ENCODE measurements around the gene ANKRD13C.
"Not testable (repeated sequence)": the region's sequence is repeated elsewhere in the genome, so short reads cannot be mapped to it uniquely, and the experiment has no call there.

ANKRD13C gene

DNA sequence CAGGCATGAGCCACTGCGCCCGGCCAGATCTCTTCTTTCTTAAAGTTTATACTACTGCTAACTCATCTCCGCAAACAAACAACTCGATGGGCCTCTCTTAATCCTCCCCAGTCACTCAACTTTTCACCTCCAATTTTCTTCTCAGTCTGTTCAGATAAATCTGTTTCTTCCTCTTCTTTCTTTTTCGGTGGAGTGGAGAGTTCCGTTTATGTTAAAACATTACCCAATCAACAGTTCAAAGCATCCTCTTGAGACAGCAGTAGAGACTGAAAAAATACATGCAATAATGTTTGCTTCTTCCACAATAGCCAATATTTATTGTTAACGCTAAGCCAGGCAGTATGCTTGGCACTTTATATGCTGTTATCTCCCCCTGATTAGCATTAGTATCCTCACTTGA, 1.4 kb upstream of the ANKRD13C start:
- no peak for DNase-seq

DNA sequence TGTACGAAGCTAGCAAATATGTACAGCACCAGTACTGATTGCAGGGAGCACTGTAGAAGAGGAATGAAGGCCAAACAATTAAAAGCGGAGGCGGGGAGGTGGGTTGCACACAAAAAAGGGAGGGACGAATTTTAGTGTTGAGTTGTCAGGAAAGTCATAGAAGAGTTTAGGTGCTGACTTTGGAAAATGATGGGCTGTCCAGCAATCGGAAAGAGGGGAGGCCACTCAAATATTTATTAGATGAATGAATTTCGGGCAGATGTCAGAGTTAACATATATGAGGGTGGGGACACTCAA, 537 bp upstream of the ANKRD13C start:
- DNase-seq: no peak

DNA sequence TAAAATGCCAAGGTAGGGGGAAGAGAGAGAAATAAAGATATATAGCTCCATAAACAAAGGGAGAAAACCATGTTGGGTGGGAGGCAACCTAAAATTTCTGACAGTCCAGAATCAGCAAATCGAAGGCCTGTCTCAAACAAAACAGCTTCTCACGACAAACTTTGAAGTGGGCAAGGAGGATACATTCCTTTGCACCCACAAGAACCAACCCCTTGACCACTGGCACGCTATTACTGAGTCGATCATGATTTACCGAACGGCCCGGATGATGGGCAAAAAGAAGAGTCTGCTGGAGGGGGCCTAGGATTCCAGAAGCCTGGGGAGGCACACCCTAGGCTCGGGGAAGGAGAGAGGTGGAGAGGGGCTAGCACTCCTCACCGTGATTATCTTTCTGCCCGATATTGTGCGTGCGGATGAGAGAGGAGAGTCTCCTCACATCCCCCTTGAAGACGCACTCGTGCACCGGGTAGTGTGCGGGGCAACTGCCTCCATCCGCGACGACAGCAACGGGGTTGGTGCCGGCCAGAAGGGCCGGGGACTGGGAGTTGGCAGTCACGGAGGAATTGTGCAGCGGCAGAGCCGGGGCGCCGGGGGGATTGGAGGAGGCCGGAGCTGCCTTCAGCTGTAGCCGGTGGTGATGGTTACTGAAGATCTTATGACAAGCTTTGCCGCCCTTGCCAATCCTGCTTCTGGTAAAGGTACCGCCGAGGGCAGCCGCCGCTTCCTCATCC, 756 bp downstream of the ANKRD13C start:
- DNase-seq: peak; percentile 45

DNA sequence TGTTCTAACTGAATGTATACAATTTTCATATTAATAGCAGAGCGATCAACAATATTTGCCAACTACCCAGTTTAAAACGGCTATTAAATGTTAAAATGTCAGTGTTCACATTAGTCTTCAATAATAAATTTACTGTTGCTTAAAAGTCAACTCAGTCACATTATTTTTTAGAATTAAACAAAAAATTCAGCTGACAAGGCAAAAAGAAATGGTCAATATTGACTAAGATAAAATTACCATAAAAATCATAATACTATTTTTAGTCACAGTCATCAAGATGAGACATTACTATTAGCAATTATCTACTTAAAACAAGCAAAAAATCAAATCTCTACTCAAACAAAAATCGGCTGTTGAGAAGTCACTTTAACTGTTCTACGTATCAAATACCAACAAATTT, 1.5 kb downstream of the ANKRD13C start:
- DNase-seq: no peak

DNA sequence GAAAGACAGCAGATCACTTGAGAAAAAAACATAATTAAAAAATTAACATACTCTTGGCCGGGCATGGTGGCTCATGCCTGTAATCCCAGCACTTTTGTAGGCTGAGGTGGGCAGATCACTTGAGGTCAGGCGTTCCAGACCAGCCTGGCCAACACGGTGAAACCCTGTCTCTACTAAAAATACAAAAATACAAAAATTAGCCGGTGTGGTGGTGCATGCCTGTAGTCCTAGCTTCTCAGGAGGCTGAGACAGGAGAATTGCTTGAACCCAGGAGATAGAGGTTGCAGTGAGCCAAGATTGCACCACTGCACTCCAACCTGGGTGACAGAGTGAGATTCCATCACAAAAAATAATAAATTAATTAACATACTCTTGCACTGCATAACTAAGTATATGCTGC, 4.7 kb downstream of the ANKRD13C start:
- DNase-seq: not testable (repeated sequence)

DNA sequence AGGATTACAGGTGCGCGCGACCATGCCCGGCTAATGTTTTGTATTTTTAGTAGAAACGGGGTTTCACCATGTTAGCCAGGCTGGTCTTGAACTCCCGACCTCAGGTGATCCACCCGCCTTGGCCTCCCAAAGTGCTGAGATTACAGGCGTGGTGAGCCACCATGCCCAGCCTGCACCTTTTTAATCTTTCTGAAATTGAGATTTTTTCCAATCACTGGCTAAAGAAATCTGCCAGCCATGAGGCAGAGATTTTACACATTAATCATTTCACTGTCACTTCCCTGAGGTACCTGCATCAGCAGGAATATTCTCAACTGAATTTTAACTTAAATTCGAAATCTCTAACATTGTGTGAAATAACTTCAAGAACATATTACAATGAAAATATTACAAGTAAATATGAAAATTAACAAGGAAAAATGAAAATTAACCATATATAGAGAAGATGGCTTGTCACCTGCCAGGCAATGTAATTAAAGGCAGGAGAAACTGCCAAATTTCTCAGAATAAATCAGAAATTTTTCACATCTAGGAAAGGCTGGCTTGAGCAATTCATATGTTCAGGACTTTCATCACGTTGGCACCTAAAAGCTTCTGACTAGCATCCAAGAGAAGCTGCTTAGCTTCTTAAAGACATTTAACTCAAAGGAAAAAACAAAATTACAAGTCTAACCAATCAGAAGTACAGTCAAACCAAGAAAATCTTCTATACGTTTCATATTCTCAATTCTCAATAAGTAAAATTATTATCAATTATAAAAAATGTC, 5.9 kb downstream of the ANKRD13C start:
- DNase-seq: no peak

DNA sequence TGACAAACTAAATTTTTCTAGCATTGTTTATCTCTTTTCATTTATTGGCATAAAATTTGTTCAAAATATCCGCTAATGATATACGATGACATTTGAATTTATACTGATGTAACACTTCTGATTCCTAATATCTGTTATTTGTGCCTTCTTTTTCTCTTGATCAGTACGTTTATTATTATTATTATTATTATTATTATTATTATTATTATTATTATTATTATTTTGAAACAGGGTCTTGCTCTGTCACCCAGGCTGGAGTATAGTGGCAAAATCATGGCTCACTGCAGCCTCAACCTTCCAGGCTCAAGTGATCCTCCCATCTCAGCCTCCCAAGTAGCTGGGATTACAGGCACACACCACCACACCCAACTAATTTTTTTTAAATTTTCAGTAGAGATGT, 14.9 kb downstream of the ANKRD13C start:
- DNase-seq: not testable (repeated sequence)

DNA sequence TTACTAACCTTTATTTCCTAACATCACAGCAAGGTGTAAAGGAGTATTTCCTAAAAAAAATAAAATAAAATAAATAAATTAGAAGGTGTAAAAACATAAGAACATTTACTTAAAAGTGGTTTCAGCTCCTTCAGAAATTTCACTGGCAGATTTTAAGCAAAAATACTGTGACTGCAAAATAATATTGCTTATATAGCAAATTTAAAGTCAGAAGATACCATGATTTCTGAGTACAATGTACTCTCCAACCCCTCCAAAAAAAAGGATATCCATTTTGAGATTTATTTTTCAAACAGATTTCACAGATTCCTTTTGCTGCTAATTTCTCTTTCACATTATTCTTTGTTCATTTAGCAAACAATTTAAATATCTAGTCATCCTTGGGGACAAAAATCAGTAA, 18.5 kb downstream of the ANKRD13C start:
- DNase-seq: no peak

DNA sequence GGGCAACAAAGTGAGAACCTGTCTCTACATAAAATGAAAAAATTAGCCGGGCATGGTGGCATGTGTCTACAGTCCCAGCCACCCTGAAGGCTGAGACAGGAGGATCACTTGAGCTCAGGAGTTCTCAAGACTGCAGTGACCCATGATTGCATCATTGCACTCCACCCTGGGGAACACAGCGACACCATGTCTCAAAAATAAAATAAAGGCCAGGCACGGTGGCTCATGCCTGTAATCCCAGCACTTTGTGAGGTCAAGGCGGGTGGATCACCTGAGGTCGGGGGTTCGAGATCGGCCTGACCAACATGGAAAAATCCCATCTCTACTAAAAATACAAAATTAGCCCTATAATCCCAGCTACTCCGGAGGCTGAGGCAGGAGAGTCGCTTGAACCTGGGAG, 20.1 kb downstream of the ANKRD13C start:
- DNase-seq: no peak

DNA sequence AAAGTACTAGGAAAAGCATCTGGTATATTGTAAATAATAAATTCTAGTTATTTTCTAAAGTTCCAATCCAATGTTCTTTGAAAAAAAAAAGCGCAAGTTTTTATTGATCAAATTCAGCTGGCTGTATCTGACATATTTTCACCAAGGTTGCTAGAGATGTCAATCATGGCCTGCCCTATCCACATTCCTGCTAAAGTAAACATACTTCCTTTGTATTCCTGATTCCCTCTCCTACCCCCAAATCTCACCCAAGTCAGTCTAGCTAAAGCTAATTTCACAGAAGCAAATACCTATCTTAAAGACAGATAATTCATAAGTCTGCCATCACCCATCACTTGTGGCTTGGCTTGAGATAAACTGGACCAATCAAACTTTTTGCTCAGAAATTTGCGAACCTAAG, 21.3 kb downstream of the ANKRD13C start:
- DNase-seq: no peak

DNA sequence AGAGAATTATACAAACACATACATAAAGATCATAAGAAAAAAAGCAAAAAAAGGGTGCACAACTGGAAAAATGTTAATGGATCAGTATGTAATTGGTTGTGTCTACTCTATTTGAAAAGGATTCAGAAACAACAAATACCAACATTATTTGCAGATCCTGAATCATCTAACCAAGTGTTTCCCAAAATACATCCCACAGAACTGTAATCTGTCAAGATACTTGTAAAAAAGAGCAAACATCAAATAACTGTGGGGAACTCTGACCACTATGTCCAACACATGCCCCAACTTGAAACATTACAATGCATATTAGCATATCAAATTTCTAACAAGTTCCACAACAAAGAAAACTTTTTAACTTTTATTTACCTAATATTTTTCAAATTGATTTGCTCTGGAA, 22.6 kb downstream of the ANKRD13C start:
- DNase-seq: no peak

DNA sequence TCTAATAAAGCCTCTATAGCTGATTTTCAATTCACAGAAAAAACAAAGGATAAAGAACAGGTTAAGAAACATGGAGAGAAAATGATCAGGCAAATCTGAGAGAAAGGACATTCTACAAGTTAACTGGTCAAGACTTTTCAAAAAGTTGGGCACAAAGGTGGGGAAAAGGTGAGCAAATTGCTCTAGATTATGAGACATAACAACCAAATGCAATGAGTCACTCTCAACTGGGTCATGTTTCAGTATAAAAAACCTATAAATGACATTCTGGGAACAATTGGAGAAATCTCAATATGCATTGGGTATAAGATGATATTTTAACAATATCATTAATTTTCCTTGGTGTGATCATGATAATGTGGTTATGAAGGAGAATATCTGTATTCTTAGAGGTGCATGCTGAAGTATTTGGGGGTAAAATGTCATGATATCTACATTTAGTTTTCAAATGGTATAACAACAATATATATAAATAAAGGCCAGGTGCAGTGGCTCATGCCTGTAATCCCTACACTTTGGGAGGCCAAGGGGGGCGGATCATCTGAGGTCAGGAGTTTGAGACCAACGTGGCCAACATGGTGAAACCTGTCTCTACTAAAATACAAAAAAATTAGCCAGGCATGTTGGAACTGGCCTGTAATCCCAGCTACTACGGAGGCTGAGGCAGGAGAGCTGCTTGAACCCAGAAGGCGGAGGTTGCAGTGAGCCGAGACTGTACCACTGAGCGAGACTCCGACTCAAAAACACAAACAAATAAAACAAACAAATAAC, 27.0 kb downstream of the ANKRD13C start:
- DNase-seq: no peak

DNA sequence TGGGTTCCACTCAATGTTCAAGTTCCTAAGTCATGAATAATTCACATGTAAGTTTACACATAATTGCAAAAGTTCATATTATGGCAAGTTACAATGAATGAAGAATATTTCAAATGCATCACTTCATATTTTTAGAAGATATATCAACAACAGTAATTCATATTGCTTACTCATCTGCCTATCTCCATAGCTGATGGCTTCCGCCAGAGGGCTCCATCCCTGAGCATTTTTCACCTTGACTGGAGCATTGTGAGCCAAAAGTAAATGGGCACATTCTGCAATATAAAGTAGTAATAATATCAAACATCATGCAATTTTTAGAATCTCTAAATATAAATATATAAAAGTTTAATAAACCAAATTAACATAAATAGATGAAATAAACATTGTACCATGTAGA, 29.8 kb downstream of the ANKRD13C start:
- no peak for DNase-seq

DNA sequence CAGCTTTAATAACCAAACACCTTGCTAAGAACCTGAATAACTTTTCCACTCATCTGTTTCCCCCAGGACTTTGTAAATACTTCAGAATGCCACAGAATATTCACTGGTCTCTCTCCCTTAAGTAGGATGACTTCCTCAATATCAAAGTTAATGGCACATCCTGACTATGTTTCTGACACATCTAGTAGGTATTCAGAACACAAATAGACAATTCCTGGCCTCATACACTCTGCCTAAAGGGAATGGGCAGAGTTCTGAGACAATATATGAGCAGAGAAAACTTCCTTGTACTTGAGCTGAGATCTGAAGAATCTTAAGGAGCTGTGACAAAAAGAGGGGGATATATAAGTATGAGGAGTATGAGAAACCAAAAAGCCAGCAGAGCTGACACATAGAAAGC, 34.8 kb downstream of the ANKRD13C start:
- DNase-seq: no peak

DNA sequence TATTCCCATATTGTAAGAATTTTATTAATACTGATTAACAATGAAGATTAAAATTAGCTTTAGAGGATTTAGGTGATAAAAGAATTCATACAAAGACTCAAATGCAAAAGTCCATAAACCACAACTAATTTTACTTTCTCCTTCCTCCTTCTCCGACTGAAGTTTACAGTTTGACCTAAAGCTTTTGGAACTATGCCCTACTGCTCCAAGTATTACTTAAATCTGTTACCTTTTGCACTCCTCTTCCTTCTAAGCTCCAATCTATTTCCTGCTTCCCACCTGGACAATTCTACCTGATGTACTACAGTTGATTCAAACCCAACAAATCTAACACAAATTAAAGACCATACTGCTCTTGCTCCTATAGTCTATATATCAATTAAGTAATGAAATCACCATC, 36.3 kb downstream of the ANKRD13C start:
- no peak for DNase-seq

DNA sequence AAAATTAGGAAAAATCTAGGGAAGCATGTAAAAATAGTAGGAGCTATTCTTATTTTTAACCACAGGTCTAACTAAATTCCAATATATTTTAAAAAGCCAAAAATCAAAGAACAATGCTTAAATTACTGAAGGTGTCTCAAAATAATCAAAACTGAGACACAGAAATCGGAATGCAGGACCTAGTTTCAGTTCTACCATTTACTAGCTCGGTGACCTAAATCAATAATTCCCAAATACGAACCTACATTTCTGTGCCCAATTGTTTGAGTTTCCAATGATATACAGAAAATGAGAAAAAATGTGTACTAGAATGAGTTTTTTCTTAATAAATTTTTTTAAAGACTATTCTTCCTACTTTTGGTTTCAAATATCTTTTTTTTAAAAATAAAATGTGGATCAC, 37.4 kb downstream of the ANKRD13C start:
- no peak for DNase-seq

DNA sequence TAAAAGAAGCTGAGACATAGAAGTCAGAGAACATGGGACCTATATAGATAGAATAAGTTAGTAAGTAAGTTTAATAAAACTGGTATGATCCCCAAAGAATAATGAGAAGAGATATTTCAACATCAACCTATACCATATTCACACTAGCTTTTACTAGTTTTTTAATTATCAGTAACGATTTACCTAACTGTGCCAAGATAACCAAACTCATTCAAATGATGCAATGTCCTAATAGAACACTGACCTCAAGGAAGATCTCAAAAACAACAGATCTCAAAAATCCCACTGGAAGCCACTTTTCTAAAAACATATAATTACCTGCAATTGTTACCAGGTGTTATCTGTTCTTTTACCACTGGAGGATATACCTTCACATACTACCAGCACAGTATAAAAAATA, 38.7 kb downstream of the ANKRD13C start:
- DNase-seq: no peak

DNA sequence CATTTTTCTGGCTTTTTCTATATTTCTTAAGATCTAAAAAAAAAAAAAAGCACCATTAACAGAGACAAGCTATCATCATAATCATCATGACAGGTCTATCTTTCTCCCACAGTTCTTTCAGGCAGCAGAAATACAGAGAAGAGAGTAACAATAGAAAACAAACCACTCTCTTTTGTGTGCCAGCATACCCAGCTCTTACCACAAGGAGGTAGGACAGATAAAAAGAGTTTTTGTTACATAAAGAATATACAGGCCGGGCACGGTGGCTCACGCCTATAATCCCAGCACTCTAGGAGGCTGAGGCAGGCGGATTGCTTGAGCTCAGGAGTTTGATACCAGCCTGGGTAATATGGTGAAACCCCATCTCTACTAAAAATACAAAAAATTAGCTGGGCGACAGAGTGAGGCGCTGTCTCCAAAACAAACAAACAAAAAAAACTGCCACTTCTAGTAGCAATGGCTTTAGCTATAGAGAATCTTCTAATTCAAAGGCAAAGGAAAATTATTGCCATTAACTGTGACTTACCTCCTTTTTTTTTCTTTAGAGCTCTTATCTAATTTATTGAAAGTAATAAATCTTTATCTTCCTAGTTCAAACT, 39.7 kb downstream of the ANKRD13C start:
- DNase-seq: no peak

DNA sequence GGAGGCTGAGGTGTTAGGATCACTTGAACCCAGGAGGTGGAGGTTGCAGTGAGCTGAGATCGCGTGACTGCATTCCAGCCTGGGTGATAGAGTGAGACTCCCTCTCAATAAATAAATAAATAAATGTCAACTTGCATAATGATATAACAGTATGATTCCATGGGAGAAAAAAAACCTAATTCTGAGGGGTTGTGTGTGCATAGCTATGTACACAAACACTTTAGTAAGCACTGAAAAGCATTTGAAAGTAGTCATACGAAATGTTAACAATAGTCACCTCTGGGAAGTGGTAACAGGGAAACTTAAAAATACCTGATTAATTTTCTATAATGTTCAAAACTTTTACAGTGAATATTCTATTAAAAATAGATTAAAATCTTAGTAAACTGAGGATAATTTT, 43.2 kb downstream of the ANKRD13C start:
- no peak for DNase-seq

DNA sequence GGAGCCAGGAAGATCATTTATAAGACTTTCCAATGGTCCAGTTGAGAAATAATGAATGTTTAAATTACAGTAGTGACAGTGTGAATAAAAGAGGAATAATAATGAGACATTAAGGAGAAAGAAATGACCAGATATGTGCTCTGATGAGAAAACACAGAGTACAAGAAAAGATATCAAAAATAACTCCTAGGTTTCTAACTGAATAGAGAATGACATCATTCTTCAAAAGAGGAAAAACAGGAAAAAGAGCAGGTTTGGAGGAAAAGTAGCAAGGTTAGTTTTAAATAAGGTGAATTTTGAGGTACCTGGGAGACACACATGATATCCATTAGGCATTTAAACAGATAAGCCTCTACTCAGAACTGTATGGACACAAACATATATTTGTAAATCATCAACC, 55.0 kb downstream of the ANKRD13C start:
- DNase-seq: no peak

DNA sequence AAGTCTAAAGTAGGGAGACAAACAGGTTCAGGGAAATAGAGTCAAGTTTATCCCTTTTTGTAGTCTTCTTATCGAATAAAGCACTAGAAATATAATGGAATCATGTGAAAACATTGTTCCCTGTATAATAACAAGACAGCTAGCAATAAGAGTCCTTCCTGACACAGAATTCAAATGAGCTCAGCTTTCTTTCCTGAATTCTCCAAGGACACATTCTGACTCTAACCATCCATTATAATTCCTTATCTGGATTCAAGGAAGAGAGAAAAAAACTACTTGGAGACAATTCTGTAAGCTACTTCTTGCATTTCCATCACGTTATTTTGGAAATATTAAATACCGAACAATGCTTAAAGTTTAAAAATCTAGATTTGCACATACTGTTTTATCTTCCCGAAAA, 58.8 kb downstream of the ANKRD13C start:
- DNase-seq: no peak

DNA sequence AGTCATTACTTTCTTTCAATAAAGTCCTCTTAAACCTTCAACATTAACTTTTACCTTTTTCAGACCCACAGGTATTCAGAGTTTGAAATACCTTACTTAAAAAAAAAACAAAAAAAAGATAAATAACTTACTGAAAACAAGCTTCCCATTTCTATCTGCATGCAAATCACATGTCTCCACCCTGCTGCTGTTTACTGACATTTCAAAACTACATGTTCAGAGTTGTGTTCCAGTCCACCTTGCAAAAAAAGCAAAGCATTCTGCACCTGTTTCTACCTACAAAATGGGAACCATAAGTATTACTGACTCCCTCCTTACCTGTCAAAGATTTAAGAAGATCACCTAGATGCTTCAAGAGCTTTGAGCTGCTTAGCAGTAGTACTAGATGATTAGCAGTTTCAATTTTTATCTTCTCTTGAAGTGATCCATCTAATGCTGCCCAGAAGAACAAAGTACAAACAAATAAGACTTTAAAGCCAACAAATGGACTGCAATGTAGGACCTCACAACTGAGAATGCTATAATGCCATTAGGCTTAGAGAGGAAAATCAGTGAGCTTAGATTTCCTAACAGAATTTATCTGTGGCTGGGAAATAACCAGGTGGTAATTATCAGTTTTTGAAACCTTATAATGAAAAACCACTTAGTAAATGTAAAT, 61.2 kb downstream of the ANKRD13C start:
- no peak for DNase-seq

DNA sequence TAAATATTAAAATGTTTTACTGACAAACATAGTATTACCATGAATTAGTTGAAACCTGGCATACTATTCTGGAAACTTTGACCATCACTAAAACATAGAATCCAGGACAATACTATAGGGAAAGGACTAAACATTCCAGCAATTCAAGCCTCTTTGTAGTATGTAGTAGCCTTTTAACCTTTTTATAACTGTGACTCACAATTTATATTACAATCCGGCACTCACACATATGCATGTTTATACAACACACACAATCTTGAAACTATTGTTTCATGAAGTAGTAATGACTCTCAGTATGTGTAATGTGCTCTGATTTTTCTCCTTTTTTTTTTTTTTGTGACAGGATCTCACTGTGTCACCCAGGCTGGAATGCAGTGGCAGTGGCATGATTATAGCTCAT, 64.3 kb downstream of the ANKRD13C start:
- DNase-seq: no peak
